Left ventricle myocardium superior (tissue), 1 donor: Measurements from ENCODE around the gene CETP. TPM values are rescaled to one million over a fixed set of nuclear protein-coding genes. Genes with fewer than 3 reads are reported as not detected.

Source experiments
- ATAC-seq: fragments of 200-7000 bp; cut with Tn5 transposase; one replicate; pipeline ENCODE4 v1.9.1; 2020; ENCODE audit warnings: mild to moderate bottlenecking, moderate library complexity
- DNase-seq: peaks from one replicate; pipeline ENCODE4 v3.0.0-alpha.2; 2020
- intact Hi-C: fragments of 100-400 bp; cut with micrococcal nuclease; formaldehyde crosslinking; loops from one replicate; pipeline ENCODE4 v1.11.0; 2022
- total RNA-seq: library from RNA; stranded (reverse); fragmentation: NEBNext Ultra II Directional; extraction: Animal tissue kit (Norgen Biotek cat#: 25700); gene quantifications from one replicate; pipeline ENCODE4 v1.2.1, GENCODE V29; 2021
- donor health status: DM: no; HTN: yes; CAD: no; lungs with severe emphysema.

Gene CETP
- total RNA-seq, 1 donor from 2014 or later = 0.37 TPM

GRCh38 chr16:56948234-56948633 is 13.5 kb upstream of the CETP start:
- DNase-seq = no peak
- intact Hi-C loops = no loop called here
- no peak for ATAC-seq

- intact Hi-C loops = no loop called here
- ATAC-seq (no peak), DNase-seq (no peak)
Observed at GRCh38 chr16:56950051-56950450, 11.7 kb upstream of the CETP start.

GRCh38 chr16:56950455-56950854 is 11.3 kb upstream of the CETP start:
- no peak for DNase-seq
- intact Hi-C loops = no loop called here
- ATAC-seq = no peak

- intact Hi-C loops = no loop called here
- ATAC-seq = peak; percentile 72
- peak; percentile 53 for DNase-seq
Observed at GRCh38 chr16:56950881-56951771, 10.6 kb upstream of the CETP start.

- DNase-seq = no peak
- intact Hi-C loops = no loop called here
Observed at GRCh38 chr16:56953006-56953405, 8.7 kb upstream of the CETP start.

GRCh38 chr16:56956076-56956475 is 5.7 kb upstream of the CETP start:
- intact Hi-C loops = no loop called here
- no peak for DNase-seq
- no peak for ATAC-seq

More at GRCh38 chr16:56953006-56953405, 8.7 kb upstream of the CETP start:
- no peak for ATAC-seq

- intact Hi-C loops = no loop called here
- ATAC-seq = no peak
- DNase-seq = no peak
Observed at GRCh38 chr16:56956756-56957155, 5.0 kb upstream of the CETP start.

GRCh38 chr16:56960681-56961281 is 969 bp upstream of the CETP start:
- intact Hi-C loops = loop anchor here (10.0 kb wide), 1 partner anchor 84 kb away; no protein-coding TSS in a partner anchor
- ATAC-seq = no peak
- DNase-seq = no peak

GRCh38 chr16:56961386-56961785 is 364 bp upstream of the CETP start:
- ATAC-seq (no peak), DNase-seq (no peak)
- intact Hi-C loops = loop anchor here (10.0 kb wide), 1 partner anchor 83 kb away; no protein-coding TSS in a partner anchor

GRCh38 chr16:56964243-56965148 is 2.7 kb downstream of the CETP start:
- DNase-seq = peak; percentile 94
- intact Hi-C loops = loop anchor here (10.0 kb wide), 1 partner anchor 80 kb away; no protein-coding TSS in a partner anchor
- peak; percentile 64 for ATAC-seq

GRCh38 chr16:56965149-56966092 is 3.7 kb downstream of the CETP start:
- ATAC-seq = no peak
- intact Hi-C loops = loop anchor here (10.0 kb wide), 1 partner anchor 79 kb away; no protein-coding TSS in a partner anchor
- DNase-seq = no peak

- ATAC-seq (no peak), DNase-seq (no peak)
- intact Hi-C loops = loop anchor here (10.0 kb wide), 1 partner anchor 79 kb away; no protein-coding TSS in a partner anchor
Observed at GRCh38 chr16:56966093-56966475, 4.3 kb downstream of the CETP start.

- no peak for DNase-seq
- no peak for ATAC-seq
- intact Hi-C loops = loop anchor here (10.0 kb wide), 1 partner anchor 77 kb away; no protein-coding TSS in a partner anchor
Observed at GRCh38 chr16:56967733-56968132, 6.0 kb downstream of the CETP start.

- intact Hi-C loops = loop anchor here (10.0 kb wide), 1 partner anchor 75 kb away; no protein-coding TSS in a partner anchor
- ATAC-seq (no peak), DNase-seq (no peak)
Observed at GRCh38 chr16:56969769-56970168, 8.0 kb downstream of the CETP start.

- intact Hi-C loops = no loop called here
- ATAC-seq (no peak), DNase-seq (no peak)
Observed at GRCh38 chr16:56970934-56971767, 9.4 kb downstream of the CETP start.

- ATAC-seq (no peak), DNase-seq (no peak)
- intact Hi-C loops = no loop called here
Observed at GRCh38 chr16:56971768-56972043, 10.0 kb downstream of the CETP start.
